K562 (cell line): ENCODE results near the gene SLC39A6. TPM values are rescaled to one million over a fixed set of nuclear protein-coding genes. Genes with fewer than 3 reads are reported as not detected.

Source experiments
- ATAC-seq: fragments of 200-7000 bp; cut with Tn5 transposase; 3 replicates; pipeline ENCODE4 v1.9.1; 2020; ENCODE audit warnings: moderate library complexity
- BruUV-seq: library from RNA; stranded (reverse); fragments of 400-500 nt; replicated peaks from 2 replicates; lab custom pipeline; 2021; lab: Mats Ljungman, UMichigan
- CTCF ChIA-PET: fragments of 300-600 bp; formaldehyde crosslinking; extraction: SDS; loops from one replicate; lab custom pipeline; 2021; ENCODE audit warnings: low intra/inter-chr PET ratio; lab: Yijun Ruan, JAX
- POLR2A ChIA-PET: fragments of 300-600, 350-650 bp; sonication (Branson Sonifier 250); formaldehyde crosslinking; extraction: SDS; loops from one replicate; lab custom pipeline; 2021; ENCODE audit warnings: antibody characterized with exemption, inconsistent platforms; lab: Yijun Ruan, JAX
- DNase-seq, 4 experiments: peaks; one replicate each; pipeline versions ENCODE4 v3.0.0 to v3.0.0-alpha.2; 2011 to 2018; ENCODE audit warnings: low spot score in 3 of 4, mixed read lengths in 3 of 4; ENCODE audit errors: extremely low read depth in 1 of 4
- FAIRE-seq: peaks from 2 replicates; lab custom pipeline; 2011; peaks lifted over from hg19 to GRCh38; lab: Jason Lieb, UNC
- H2AFZ ChIP-seq: 2 replicates; pipeline ENCODE4 v1.6.0; 2011; ENCODE audit warnings: low read depth, low read length, control low read depth, inconsistent platforms
- H3K27ac ChIP-seq: fragments of 200-600 bp; 3 replicates; pipeline ENCODE4 v1.8.0; 2011; ENCODE audit warnings: low read depth, mild to moderate bottlenecking, control low read depth, inconsistent platforms, low read length, moderate library complexity, mixed read lengths; ENCODE audit errors: extremely low read depth
- H3K27me3 ChIP-seq, 2 experiments: fragments of 300-600 bp in 1 of 2; 2 replicates in 1 of 2; 3 replicates in 1 of 2; pipeline versions ENCODE4 v1.6.0 to v1.8.0; 2011; ENCODE audit warnings: inconsistent platforms in 2 of 2, low read length in 2 of 2, mild to moderate bottlenecking in 1 of 2, mixed read lengths in 1 of 2, moderate library complexity in 1 of 2; ENCODE audit not compliant: control insufficient read depth in 2 of 2, insufficient read depth in 2 of 2
- H3K36me3 ChIP-seq: fragments of 300-600 bp; 3 replicates; pipeline ENCODE4 v1.8.0; 2011; ENCODE audit warnings: mild to moderate bottlenecking, low read length, inconsistent platforms; ENCODE audit not compliant: control insufficient read depth, insufficient read depth
- H3K4me1 ChIP-seq, 2 experiments: fragments of 200-600 bp in 1 of 2; replicated peaks in 1 of 2; 2 replicates in 1 of 2; 3 replicates in 1 of 2; pipeline versions ENCODE4 v1.5.1 to v1.8.0; 2011; ENCODE audit warnings: inconsistent platforms in 2 of 2, low read length in 2 of 2, mild to moderate bottlenecking in 1 of 2, mixed read lengths in 1 of 2, moderate library complexity in 1 of 2; ENCODE audit not compliant: control insufficient read depth in 2 of 2, insufficient read depth in 2 of 2
- H3K4me2 ChIP-seq: 2 replicates; pipeline ENCODE4 v1.6.1; 2011; ENCODE audit warnings: low read length, control low read depth, inconsistent platforms, mixed read lengths; ENCODE audit not compliant: insufficient read depth
- H3K4me3 ChIP-seq: fragments of 200-600 bp; sonication (generic), shearing (Covaris generic); 2 replicates; pipeline ENCODE4 v1.5.1; 2016; ENCODE audit warnings: control low read depth, inconsistent platforms
- H3K79me2 ChIP-seq: fragments of 200-600 bp; 3 replicates; pipeline ENCODE4 v1.8.0; 2011; ENCODE audit warnings: low read length, inconsistent platforms; ENCODE audit not compliant: control insufficient read depth, insufficient read depth
- H3K9ac ChIP-seq, 2 experiments: 2 replicates each; pipeline versions ENCODE4 v1.6.0 to v1.6.1; 2011; ENCODE audit warnings: low read depth in 2 of 2, low read length in 2 of 2, control low read depth in 1 of 2, inconsistent platforms in 1 of 2, mild to moderate bottlenecking in 1 of 2, mixed read lengths in 1 of 2; ENCODE audit not compliant: insufficient read depth in 1 of 2
- H3K9me1 ChIP-seq: one replicate; pipeline ENCODE4 v1.6.0; 2011; ENCODE audit warnings: inconsistent platforms, mild to moderate bottlenecking, low read length, moderate library complexity; ENCODE audit not compliant: control insufficient read depth, insufficient read depth
- H3K9me3 ChIP-seq: replicated peaks from 2 replicates; pipeline ENCODE4 v1.5.1; 2011; ENCODE audit warnings: low read depth, low read length, inconsistent platforms; ENCODE audit not compliant: control insufficient read depth, insufficient read depth
- H4K20me1 ChIP-seq: replicated peaks from 2 replicates; pipeline ENCODE4 v1.6.1; 2011; ENCODE audit warnings: low read length, inconsistent platforms, mixed read lengths; ENCODE audit not compliant: control insufficient read depth, insufficient read depth
- ATF7 ChIP-seq: fragments of 450-650 bp; IDR thresholded peaks from 2 replicates; pipeline ENCODE4 v1.7.1; 2014; ENCODE audit warnings: mild to moderate bottlenecking, moderate library complexity
- EHMT2 ChIP-seq: fragments of 450-650 bp; IDR thresholded peaks from 2 replicates; pipeline ENCODE4 v1.6.1; 2018; ENCODE audit warnings: antibody characterized with exemption
- FOXA3 ChIP-seq, 2 experiments: fragments of 450-650 bp in 1 of 2; sonication (generic) in 1 of 2; formaldehyde crosslinking; IDR thresholded peaks in 1 of 2; conservative IDR thresholded peaks in 1 of 2; 2 replicates each; pipeline versions ENCODE4 v1.4.0 to v1.8.0; 2020 to 2022; ENCODE audit warnings: mild to moderate bottlenecking in 2 of 2, missing genetic modification reagents in 1 of 2
- HIVEP1 ChIP-seq: fragments of 250-450 bp; sonication (Bioruptor Pico); IDR thresholded peaks from 2 replicates; pipeline ENCODE4 v1.4.0; 2020; ENCODE audit warnings: mild to moderate bottlenecking
- HNRNPLL ChIP-seq: fragments of 200-400 bp; formaldehyde crosslinking; IDR thresholded peaks from 2 replicates; pipeline ENCODE4 v1.6.1; 2017; ENCODE audit warnings: low read length, low read depth, mild to moderate bottlenecking; ENCODE audit not compliant: poor library complexity, severe bottlenecking
- KLF6 ChIP-seq: fragments of 250-450 bp; sonication (Bioruptor Pico); IDR thresholded peaks from 2 replicates; pipeline ENCODE4 v1.4.0; 2020; ENCODE audit warnings: mild to moderate bottlenecking, moderate library complexity, borderline replicate concordance
- NFIC ChIP-seq: fragments of 450-650 bp; IDR thresholded peaks from 2 replicates; pipeline ENCODE4 v1.6.1; 2017; ENCODE audit warnings: mild to moderate bottlenecking, inconsistent platforms
- NKRF ChIP-seq: fragments of 450-650 bp; IDR thresholded peaks from 2 replicates; pipeline ENCODE4 v1.6.1; 2016; ENCODE audit warnings: borderline replicate concordance
- PML ChIP-seq: IDR thresholded peaks from 2 replicates; pipeline ENCODE4 v1.6.1; 2012; ENCODE audit warnings: low read length, inconsistent platforms
- SIN3A ChIP-seq, 2 experiments: fragments of 150-350 bp in 1 of 2; IDR thresholded peaks; 2 replicates each; pipeline ENCODE4 v1.6.1; 2011 to 2016; ENCODE audit warnings: borderline replicate concordance in 2 of 2, low read depth in 2 of 2, low read length in 2 of 2, mild to moderate bottlenecking in 2 of 2, moderate library complexity in 2 of 2; ENCODE audit not compliant: control insufficient read depth in 1 of 2
- SP2 ChIP-seq: IDR thresholded peaks from 2 replicates; pipeline ENCODE4 v1.6.1; 2011; ENCODE audit warnings: mild to moderate bottlenecking, low read depth, low read length, moderate library complexity; ENCODE audit not compliant: poor library complexity, severe bottlenecking; ENCODE audit errors: extremely low read depth
- TAF9B ChIP-seq: fragments of 450-650 bp; IDR thresholded peaks from 2 replicates; pipeline ENCODE4 v1.6.1; 2018; ENCODE audit warnings: mild to moderate bottlenecking; ENCODE audit not compliant: partially characterized antibody
- TBL1XR1 ChIP-seq, 2 experiments: IDR thresholded peaks; 2 replicates each; pipeline ENCODE4 v1.6.1; 2012; ENCODE audit warnings: improper control_type of control experiment in 2 of 2, low read length in 2 of 2, mild to moderate bottlenecking in 1 of 2
- TEAD2 ChIP-seq: fragments of 450-650 bp; IDR thresholded peaks from 2 replicates; pipeline ENCODE4 v1.6.1; 2016; ENCODE audit warnings: missing genetic modification characterization, control low read depth, missing compliant biosample characterization
- TGIF2 ChIP-seq: sonication (generic); formaldehyde crosslinking; IDR thresholded peaks from 2 replicates; pipeline ENCODE4 v1.8.1; 2022; ENCODE audit warnings: mild to moderate bottlenecking, missing genetic modification reagents, moderate library complexity
- WGBS: fragments of 100-300 bp; shearing (Covaris generic); methylation state at CpG from one replicate; pipeline ENCODE4 v1.1.6; 2016; ENCODE audit warnings: low coverage, mixed read lengths; ENCODE audit not compliant: insufficient coverage; ENCODE audit errors: missing lambda C conversion rate; 5-methylcytosine and 5-hydroxymethylcytosine counted together
- in situ Hi-C: fragments of 300-500 bp; cut with MboI; formaldehyde crosslinking; loops from 4 replicates; pipeline ENCODE4 v1.15.0; 2018; ENCODE audit warnings: inconsistent platforms, mixed read lengths
- intact Hi-C: fragments of 100-400 bp; cut with micrococcal nuclease; formaldehyde crosslinking; loops from 2 replicates; pipeline ENCODE4 v1.14.2; 2022
- polyA plus RNA-seq, 8 experiments: library from polyadenylated mRNA; depleted of rRNA in 4 of 8; stranded (reverse) in 5 of 8; unstranded in 3 of 8; fragments of >200 nt; fragmentation: Nextera tagmentation in 2 of 8; fragmentation: Illumina TruSeq in 1 of 8; extraction: Ambion mirVana in 2 of 8; extraction: Trizol in 1 of 8; gene quantifications; 2 replicates each; pipeline versions ENCODE4 v1.2.1 to v1.2.3, GENCODE V29; 2011 to 2014; ENCODE audit warnings: inconsistent platforms in 1 of 8, missing spikeins in 1 of 8
- total RNA-seq, 7 experiments: library from RNA; depleted of rRNA in 6 of 7; stranded (reverse); fragments of >200 nt in 6 of 7; fragmentation: Illumina TruSeq in 2 of 7; extraction: Trizol in 2 of 7; gene quantifications; 2 replicates each; pipeline versions ENCODE4 v1.2.1 to v1.2.3, GENCODE V29; 2011 to 2021; ENCODE audit warnings: low replicate concordance in 1 of 7
- TF ChIP-seq, protein P1 (sequence below): fragments of 250-450 bp; sonication (Bioruptor Pico); IDR thresholded peaks from 2 replicates; pipeline ENCODE4 v1.8.0; 2022; ENCODE audit warnings: inconsistent platforms, mild to moderate bottlenecking, moderate library complexity, borderline replicate concordance

The SLC39A6 gene
- total and polyA plus RNA-seq, 9 of the 15 experiments (the other 6 are each of a cell fraction or from before 2014, with no cell fraction given), result 5.6 to 23.8 (median 17.4) TPM

DNA sequence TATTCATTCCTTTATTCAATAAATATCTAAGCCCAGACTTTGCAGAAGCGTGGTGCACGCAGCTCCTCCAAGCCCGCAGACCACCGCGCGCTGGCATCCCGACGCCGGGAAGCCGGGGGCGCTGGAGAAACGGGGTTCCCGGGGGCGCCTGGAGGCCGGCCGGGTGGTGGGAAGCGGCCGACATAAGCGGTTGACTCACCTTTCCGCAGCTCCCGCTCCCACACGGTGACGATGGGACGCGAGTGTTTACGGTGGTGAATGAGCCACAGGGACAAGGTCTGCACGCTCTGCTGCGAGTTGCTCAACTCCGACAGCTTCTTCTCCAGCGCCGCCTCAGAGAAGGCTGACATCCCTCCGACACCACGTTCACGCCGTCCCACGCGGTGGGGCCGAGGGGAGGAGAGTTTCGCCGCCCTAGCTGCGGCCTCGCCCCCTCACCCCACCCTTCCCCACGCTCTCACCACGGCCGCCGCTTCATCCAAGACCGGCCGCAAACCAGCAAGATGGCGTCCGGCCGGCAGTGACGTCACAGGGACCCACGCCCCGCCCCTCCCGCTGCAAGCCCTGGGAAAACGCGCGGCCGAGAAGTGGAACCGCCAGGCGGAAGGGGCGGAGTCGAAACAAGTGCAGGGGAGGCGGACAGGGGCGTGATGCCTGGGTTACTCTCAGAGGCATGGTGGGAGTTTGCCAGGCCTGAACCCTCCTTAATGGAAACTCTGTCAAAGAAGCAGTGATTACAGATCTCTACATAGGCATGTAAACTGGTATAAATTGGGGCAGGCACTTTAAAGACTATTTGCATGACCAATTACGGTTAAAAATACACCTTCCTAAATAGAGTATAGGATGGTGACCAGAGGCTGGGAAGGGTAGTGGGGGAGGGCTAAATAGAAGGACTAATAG lies 61.8 kb downstream of the SLC39A6 start, which contains the start of gene RPRD1A:
TSS of gene RPRD1A (minus strand) at position 505 of the 903 bp plus-strand sequence. CDS start at position 350, 155 bp downstream.
- CTCF ChIA-PET, result no interaction called here
- H3K27me3 ChIP-seq, result no peaks in the 10 kb centered on the region
- peak; percentile 91 for FAIRE-seq
- H3K4me2 ChIP-seq, result peak within 1 kb of the TSS; percentile 98
- ATAC-seq, result peak; percentile 94
- H3K4me3 ChIP-seq, result peak within 1 kb of the TSS; percentile 93
- H3K4me1 ChIP-seq, result peaks cover 0 to 10% of the 10 kb centered on the region in 2 experiments; a peak in 4 of 5 replicates
- DNase-seq, result peak; percentile 98 to 99 (median 98)
- in situ Hi-C loops (no loop called here), intact Hi-C loops (no loop called here)
- H3K9ac ChIP-seq, result peak within 1 kb of the TSS; percentile 91 to 99
- 1% methylated on average over 65 of the region's 66 CpGs for WGBS
- no peaks in the 10 kb centered on the region for H4K20me1 ChIP-seq
- POLR2A ChIA-PET, result interaction anchor here (0.8 to 2.1 kb wide), 8 partner anchors 10 to 94 kb away, joined by 3 to 7 read pairs (median 4); partner anchors contain the start of gene RMP24
- H3K36me3 ChIP-seq, result peaks cover 16% of the 10 kb centered on the region; the same call in 2 of the 3 replicates
- H2AFZ ChIP-seq, result peak within 1 kb of the TSS; percentile 98
- H3K27ac ChIP-seq, result peak within 1 kb of the TSS; percentile 96
- 0 out of 2 replicates have a peak, but pooled peaks cover 2% of the 10 kb centered on the region for H3K9me3 ChIP-seq
- H3K79me2 ChIP-seq, result peaks cover 54% of the 10 kb centered on the region
- BruUV-seq, result TSS peak; percentile 63
- H3K9me1 ChIP-seq, result no peaks in the 10 kb centered on the region
- TF ChIP-seq EHMT2 (peak; percentile 16; the same call in 1 of the 2 replicates), NFIC (peak; percentile 12; the same call in 1 of the 2 replicates), TEAD2 (no peak), SIN3A (IDR thresholded peaks at IDR 0.05; ENCODE audit: borderline replicate concordance in 2 of 2, control insufficient read depth in 1 of 2, low read depth in 2 of 2, low read length in 2 of 2) (peak; percentile 52 to 69; a peak in 1 of 4 replicates), ATF7 (peak; percentile 98), TAF9B (peak; percentile 51), TBL1XR1 (IDR thresholded peaks at IDR 0.05; ENCODE audit: low read length in 2 of 2) (no peak), PML (peak; percentile 69; the same call in 1 of the 2 replicates), SP2 (peak; percentile 6), TGIF2 (peak; percentile 63; the same call in 1 of the 2 replicates), NKRF (peak; percentile 83), FOXA3 (CRISPR knock-in tag; conservative IDR thresholded peaks at IDR 0.05 in 1 of 2, IDR thresholded peaks at IDR 0.05 in 1 of 2) (0 out of 4 replicates have a peak, but pooled peaks of 1 of the 2 experiments have one; percentile 32), HNRNPLL (peak; percentile 45), HIVEP1 (no peak), KLF6 (CRISPR knock-in tag) (no peak)
- TF ChIP-seq, protein P1, sequence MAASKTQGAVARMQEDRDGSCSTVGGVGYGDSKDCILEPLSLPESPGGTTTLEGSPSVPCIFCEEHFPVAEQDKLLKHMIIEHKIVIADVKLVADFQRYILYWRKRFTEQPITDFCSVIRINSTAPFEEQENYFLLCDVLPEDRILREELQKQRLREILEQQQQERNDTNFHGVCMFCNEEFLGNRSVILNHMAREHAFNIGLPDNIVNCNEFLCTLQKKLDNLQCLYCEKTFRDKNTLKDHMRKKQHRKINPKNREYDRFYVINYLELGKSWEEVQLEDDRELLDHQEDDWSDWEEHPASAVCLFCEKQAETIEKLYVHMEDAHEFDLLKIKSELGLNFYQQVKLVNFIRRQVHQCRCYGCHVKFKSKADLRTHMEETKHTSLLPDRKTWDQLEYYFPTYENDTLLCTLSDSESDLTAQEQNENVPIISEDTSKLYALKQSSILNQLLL, result no peak
